Upper lobe of right lung (tissue), 1 donor: Measurements from ENCODE around the gene FOXN3. TPM values are rescaled to one million over a fixed set of nuclear protein-coding genes. Genes with fewer than 3 reads are reported as not detected.

Experiments
- ATAC-seq: fragments of 200-7000 bp; cut with Tn5 transposase; one replicate; pipeline ENCODE4 v1.9.1; 2020; ENCODE audit warnings: mild to moderate bottlenecking, moderate library complexity
- DNase-seq: peaks from one replicate; pipeline ENCODE4 v3.0.0-alpha.2; 2020
- H3K27ac ChIP-seq: fragments of 200-600 bp; one replicate; pipeline ENCODE4 v1.8.0; 2022
- H3K27me3 ChIP-seq: fragments of 200-600 bp; one replicate; pipeline ENCODE4 v1.8.0; 2022; ENCODE audit warnings: mild to moderate bottlenecking
- H3K36me3 ChIP-seq: fragments of 200-600 bp; one replicate; pipeline ENCODE4 v1.8.0; 2022
- H3K4me1 ChIP-seq: fragments of 200-600 bp; one replicate; pipeline ENCODE4 v1.8.0; 2022
- H3K4me3 ChIP-seq: fragments of 200-600 bp; one replicate; pipeline ENCODE4 v1.8.0; 2022; ENCODE audit warnings: mild to moderate bottlenecking
- H3K9me3 ChIP-seq: fragments of 200-600 bp; one replicate; pipeline ENCODE4 v1.8.0; 2022
- intact Hi-C: fragments of 100-400 bp; cut with DNase I; formaldehyde crosslinking; loops from one replicate; pipeline ENCODE4 v1.11.0; 2022
- total RNA-seq: library from RNA; stranded (reverse); fragmentation: NEBNext Ultra II Directional; extraction: Animal tissue kit (Norgen Biotek cat#: 25700); gene quantifications from one replicate; pipeline ENCODE4 v1.2.1, GENCODE V29; 2021
- TF ChIP-seq, protein P1 (sequence below): fragments of 200-600 bp; IDR thresholded peaks from one replicate; pipeline ENCODE4 v1.8.0; 2022; ENCODE audit warnings: antibody characterized with exemption
- donor health status: DM: no; HTN: yes; CAD: no; lungs with severe emphysema.

FOXN3 gene
- total RNA-seq, 1 donor from 2014 or later = 103 TPM

DNA sequence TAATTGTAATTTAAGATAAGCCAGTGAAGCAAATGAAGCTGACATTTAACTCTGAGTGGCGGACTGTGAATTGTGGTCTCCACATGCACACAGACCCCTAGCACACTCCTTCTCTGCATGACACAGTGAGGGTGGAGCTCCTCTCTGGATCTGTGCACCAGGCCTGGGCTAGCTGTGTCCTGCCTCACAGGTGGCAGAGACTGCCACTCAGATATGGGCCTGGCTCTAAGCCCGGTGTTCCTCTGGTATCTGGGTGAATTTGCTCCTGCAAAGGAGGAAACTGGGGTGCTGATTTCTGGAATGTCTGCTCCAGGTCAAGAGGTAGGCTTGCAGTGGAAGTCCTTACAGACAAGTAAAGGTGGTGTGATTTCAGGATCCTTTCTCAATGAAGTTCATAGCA, 282.4 kb downstream of the FOXN3 start:
- no peaks in the 10 kb centered on the region for H3K9me3 ChIP-seq
- TF ChIP-seq, protein P1, sequence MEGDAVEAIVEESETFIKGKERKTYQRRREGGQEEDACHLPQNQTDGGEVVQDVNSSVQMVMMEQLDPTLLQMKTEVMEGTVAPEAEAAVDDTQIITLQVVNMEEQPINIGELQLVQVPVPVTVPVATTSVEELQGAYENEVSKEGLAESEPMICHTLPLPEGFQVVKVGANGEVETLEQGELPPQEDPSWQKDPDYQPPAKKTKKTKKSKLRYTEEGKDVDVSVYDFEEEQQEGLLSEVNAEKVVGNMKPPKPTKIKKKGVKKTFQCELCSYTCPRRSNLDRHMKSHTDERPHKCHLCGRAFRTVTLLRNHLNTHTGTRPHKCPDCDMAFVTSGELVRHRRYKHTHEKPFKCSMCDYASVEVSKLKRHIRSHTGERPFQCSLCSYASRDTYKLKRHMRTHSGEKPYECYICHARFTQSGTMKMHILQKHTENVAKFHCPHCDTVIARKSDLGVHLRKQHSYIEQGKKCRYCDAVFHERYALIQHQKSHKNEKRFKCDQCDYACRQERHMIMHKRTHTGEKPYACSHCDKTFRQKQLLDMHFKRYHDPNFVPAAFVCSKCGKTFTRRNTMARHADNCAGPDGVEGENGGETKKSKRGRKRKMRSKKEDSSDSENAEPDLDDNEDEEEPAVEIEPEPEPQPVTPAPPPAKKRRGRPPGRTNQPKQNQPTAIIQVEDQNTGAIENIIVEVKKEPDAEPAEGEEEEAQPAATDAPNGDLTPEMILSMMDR = no peak
- intact Hi-C loops = no loop called here

DNA sequence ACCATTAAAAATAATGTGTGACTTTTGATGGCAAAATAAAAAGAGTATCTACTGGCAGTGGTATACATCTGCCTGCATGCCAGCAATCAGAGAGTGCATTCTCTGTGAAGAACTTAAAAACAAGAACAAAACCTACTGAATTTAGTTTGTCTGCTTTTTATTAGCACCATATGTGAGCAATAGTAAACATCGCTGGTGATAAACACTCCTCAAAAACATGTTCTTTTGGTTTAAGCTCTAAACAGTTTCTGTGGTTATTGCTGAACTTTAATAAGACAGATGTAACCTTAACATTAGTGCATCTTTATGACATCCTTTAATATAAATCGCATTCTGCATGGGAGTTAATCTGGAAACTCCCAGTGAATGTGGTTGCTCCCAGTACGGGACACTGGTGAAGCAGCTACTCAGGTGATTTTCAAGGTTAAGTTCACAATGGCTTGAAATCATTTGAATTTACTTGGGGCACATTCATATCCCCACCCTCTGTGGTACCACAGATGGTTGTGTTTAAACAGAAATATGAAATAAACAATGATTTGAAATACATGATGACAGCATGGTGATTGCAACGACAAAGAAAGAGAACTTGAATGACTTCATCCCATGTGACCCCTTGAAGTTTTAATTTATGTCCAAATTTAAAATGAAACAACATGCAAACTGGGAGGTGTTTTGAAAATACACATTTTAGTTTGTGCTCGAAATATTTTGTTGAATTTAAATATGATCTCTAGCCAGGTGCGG, 285.9 kb downstream of the FOXN3 start:
- TF ChIP-seq, protein P1 = no peak
- H3K4me1 ChIP-seq = no peaks in the 10 kb centered on the region
- H3K4me3 ChIP-seq = no peak overlapping the region
- intact Hi-C loops = no loop called here
- no peaks in the 10 kb centered on the region for H3K27me3 ChIP-seq
- H3K9me3 ChIP-seq = no peaks in the 10 kb centered on the region
- DNase-seq = no peak
- H3K27ac ChIP-seq = no peak overlapping the region
- ATAC-seq = no peak
- H3K36me3 ChIP-seq = no peaks in the 10 kb centered on the region

More for the DNA sequence above, 282.4 kb downstream of the FOXN3 start:
- Histone ChIP-seq H3K36me3 (no peaks in the 10 kb centered on the region), H3K27me3 (no peaks in the 10 kb centered on the region), H3K4me1 (no peaks in the 10 kb centered on the region), H3K4me3 (no peak overlapping the region), H3K27ac (no peak overlapping the region)
- DNase-seq = no peak
- ATAC-seq = no peak

DNA sequence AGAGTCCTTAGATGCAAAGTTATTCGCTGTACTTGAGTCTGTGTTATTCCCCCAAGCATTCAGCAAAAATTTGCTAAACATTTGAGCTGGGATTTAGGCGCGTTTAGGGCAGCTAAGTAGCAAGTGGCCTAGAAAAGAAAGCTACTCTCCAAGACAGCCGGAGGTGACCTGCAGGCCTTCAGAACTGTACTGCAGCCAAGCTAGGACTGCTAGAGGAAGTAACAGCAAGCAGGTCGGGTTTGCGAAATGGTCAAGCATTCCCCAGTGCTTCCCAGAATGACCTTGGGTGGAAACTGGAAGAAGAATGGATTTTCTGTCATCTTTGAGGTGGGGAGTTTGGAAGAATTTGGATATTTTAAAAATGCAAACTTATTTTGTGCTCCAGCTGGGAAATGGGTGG, 287.5 kb downstream of the FOXN3 start:
- ATAC-seq = peak; percentile 19
- Histone ChIP-seq H3K27me3 (no peaks in the 10 kb centered on the region), H3K4me1 (no peaks in the 10 kb centered on the region)

DNA sequence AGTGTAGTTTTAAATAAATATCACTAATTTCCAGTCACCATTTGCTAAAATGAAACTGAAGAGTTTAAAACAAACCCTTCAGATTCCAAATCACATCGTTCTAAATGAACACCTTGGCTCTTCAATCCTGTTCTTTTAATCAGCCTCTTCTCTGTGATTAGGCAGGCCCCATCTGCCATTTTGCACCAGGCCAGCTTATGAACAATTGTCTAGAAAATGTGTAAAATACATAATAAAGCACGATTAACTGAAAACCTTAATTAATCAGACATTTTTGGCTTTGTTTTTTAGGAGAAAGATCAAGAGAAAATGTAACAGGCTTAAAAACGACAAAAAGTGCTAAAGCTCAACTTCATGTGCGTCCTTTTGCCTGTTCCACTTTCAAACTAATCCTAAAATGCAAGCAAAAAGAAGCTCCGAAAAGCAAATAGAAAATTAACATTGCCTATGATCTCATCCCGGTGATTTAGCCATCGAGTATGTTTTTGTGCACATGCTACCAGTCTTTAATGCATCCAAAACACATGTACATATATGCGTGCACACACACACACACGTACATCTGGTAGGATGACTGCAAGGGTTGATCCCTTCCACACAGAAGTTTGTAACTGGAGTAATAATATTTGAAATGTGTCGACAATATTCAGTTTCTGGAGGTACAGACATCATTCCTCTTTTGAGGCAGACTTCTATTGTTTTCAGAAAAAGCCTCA, 288.6 kb downstream of the FOXN3 start:
- no peaks in the 10 kb centered on the region for H3K27me3 ChIP-seq
- TF ChIP-seq, protein P1 = no peak
- intact Hi-C loops = no loop called here
- DNase-seq = no peak
- no peak for ATAC-seq
- H3K9me3 ChIP-seq = no peaks in the 10 kb centered on the region
- no peak overlapping the region for H3K27ac ChIP-seq
- H3K4me3 ChIP-seq = no peak overlapping the region
- no peaks in the 10 kb centered on the region for H3K4me1 ChIP-seq
- H3K36me3 ChIP-seq = no peaks in the 10 kb centered on the region

More for the DNA sequence above, 287.5 kb downstream of the FOXN3 start:
- H3K4me3 ChIP-seq = no peak overlapping the region
- H3K36me3 ChIP-seq = no peaks in the 10 kb centered on the region
- intact Hi-C loops = no loop called here
- no peaks in the 10 kb centered on the region for H3K9me3 ChIP-seq
- DNase-seq = no peak
- TF ChIP-seq, protein P1 = no peak
- H3K27ac ChIP-seq = no peak overlapping the region

DNA sequence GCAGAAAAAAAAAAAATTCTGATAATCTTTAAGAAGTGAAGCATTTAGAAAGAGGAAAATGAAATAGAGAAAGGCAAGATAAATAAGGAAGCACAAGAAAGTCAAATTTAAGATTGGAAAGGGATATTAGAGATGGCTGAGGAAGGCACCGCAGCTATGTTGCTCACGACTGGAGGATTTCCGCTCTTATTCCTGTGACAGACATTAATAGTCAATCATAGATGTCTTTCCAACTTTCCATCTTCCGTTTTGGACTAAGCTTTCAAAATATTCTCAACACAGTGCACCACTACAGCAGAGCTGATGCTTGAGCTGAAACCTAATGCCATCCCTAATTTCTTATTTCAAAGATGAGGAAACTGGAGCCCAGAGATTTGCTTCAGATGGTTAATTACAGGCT, 290.6 kb downstream of the FOXN3 start:
- H3K27me3 ChIP-seq = no peaks in the 10 kb centered on the region
- intact Hi-C loops = no loop called here
- no peaks in the 10 kb centered on the region for H3K36me3 ChIP-seq
- ATAC-seq (no peak), DNase-seq (no peak)
- TF ChIP-seq, protein P1 = no peak
- no peak overlapping the region for H3K4me3 ChIP-seq
- no peaks in the 10 kb centered on the region for H3K9me3 ChIP-seq
- no peaks in the 10 kb centered on the region for H3K4me1 ChIP-seq
- H3K27ac ChIP-seq = no peak overlapping the region
